Measurements from ENCODE around the gene MEF2B.
A peak's percentile ranks its signal among the peaks of the same experiment; 100 is the strongest.
"Not testable (repeated sequence)": the region's sequence is repeated elsewhere in the genome, so short reads cannot be mapped to it uniquely, and the experiment has no call there.

The MEF2B gene

GRCh38 chr19:19123386-19123785 is 46.7 kb downstream of the MEF2B start:
- DNase-seq, result no peak

- DNase-seq, result no peak
Measured at GRCh38 chr19:19122902-19123301, 47.2 kb downstream of the MEF2B start.

GRCh38 chr19:19121371-19121770 is 48.7 kb downstream of the MEF2B start:
- no peak for DNase-seq

GRCh38 chr19:19120308-19121231 is 49.5 kb downstream of the MEF2B start:
- peak; percentile 73 for DNase-seq

- no peak for DNase-seq
Measured at GRCh38 chr19:19119325-19120237, 50.5 kb downstream of the MEF2B start.

- DNase-seq, result no peak
Measured at GRCh38 chr19:19115954-19116353, 54.1 kb downstream of the MEF2B start.

GRCh38 chr19:19113040-19113626 is 56.9 kb downstream of the MEF2B start:
- peak; percentile 50 for DNase-seq

GRCh38 chr19:19111967-19112580 is 58.0 kb downstream of the MEF2B start:
- no peak for DNase-seq

GRCh38 chr19:19111136-19111835 is 58.8 kb downstream of the MEF2B start:
- DNase-seq, result no peak

GRCh38 chr19:19110410-19111135 is 59.5 kb downstream of the MEF2B start:
- no peak for DNase-seq

- DNase-seq, result peak; percentile 19
Measured at GRCh38 chr19:19109601-19110000, 60.5 kb downstream of the MEF2B start.

GRCh38 chr19:19107654-19108053 is 62.4 kb downstream of the MEF2B start:
- DNase-seq, result no peak

GRCh38 chr19:19106938-19107337 is 63.1 kb downstream of the MEF2B start:
- DNase-seq, result not testable (repeated sequence)

- peak; percentile 18 for DNase-seq
Measured at GRCh38 chr19:19106056-19106551, 64.0 kb downstream of the MEF2B start.

- peak; percentile 65 for DNase-seq
Measured at GRCh38 chr19:19105365-19106055, 64.6 kb downstream of the MEF2B start.

GRCh38 chr19:19103167-19103566 is 66.9 kb downstream of the MEF2B start:
- DNase-seq, result no peak

- not testable (repeated sequence) for DNase-seq
Measured at GRCh38 chr19:19102566-19102965, 67.5 kb downstream of the MEF2B start.

GRCh38 chr19:19101540-19101939 is 68.5 kb downstream of the MEF2B start:
- no peak for DNase-seq

- no peak for DNase-seq
Measured at GRCh38 chr19:19098703-19099632, 71.1 kb downstream of the MEF2B start.

Data from fibroblast of skin of back (primary cell).